Measurements from ENCODE around the gene SH3GLB2. TPM values are rescaled to one million over a fixed set of nuclear protein-coding genes. Genes with fewer than 3 reads are reported as not detected.

Gene SH3GLB2
- total and polyA plus RNA-seq, 9 donors = 45.4 to 80.6 (median 60.0) TPM

DNA sequence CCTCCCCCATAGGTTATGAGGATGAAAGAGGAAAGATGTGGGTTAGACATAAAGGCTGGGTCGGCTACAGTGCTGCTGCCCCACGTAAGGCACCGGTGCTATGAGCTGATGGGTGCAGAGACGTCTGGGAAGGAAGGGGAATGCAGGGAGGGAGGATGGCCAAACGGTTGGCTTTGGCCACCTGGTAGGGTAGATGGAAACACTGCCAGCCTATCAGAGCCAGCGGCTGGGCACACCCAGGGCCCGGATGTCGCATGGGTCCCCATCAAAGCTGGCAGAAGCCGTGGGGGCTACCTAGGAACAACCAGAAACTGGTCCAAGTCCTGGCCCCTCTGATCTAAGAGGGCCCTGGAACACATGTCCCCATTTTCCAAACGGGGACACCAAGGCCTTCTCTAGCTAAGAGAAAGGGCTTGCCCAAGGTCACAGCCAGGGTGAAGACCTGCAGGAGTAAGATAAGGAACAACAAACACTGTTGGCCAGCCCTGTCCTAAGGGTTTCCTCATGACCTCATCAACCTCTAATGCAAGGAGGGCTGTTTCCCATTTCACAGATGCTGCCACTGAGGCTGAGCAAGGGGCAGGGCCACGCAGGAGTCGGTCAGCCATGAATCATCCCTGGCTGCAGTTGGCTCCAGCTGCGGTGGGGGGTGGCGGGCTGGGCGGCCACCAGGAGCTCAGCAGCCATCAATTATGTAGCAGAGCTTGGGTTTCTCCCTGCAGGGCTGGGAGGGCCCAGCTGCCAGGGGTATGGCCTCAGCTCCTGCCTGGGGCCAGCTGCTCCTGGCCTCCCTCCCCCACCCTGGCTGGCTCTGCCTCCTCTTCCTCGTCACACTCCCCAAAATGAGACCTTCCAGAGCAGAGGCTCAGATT lies 4.9 kb downstream of the SH3GLB2 start:
- Histone ChIP-seq H3K36me3 (ENCODE audit: control insufficient read depth, insufficient read depth, low read length) (peaks cover 15% of the 10 kb centered on the region), H3K27ac (ENCODE audit: low read length) (peak overlapping the region; percentile 92), H3K27me3 (ENCODE audit: control insufficient read depth, insufficient read depth, low read length) (no peaks in the 10 kb centered on the region), H3K4me1 (ENCODE audit: control insufficient read depth, insufficient read depth, low read length) (peaks cover 46% of the 10 kb centered on the region), H3K4me3 (ENCODE audit: low read length) (no peak overlapping the region), H3K9me3 (replicated peaks; ENCODE audit: control insufficient read depth, low read depth, low read length) (no peaks in the 10 kb centered on the region)
- 55% methylated on average over 15 of the region's 16 CpGs for WGBS (ENCODE audit: insufficient coverage)
- peak; percentile 86 for DNase-seq

DNA sequence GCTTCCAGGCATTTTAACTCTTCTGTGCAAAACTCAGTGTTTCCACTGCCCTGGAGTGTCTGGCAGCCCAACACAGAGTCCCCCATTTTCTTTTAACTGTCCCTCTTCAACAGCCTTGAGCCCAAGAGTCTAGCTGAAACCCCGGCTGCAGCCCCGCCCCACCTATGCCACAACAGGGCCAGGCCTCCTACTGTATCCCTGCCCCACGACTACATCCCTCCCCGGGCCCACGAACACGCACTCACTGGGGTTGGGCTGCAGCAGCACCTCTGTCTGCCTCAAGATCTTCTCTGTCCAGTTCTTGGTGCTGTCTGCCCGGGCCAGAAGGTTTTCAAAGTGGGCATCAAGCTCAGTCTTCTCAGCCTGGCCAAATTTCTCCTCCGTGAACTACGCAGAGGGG lies 6.1 kb downstream of the SH3GLB2 start:
- peak; percentile 5 for DNase-seq
- H3K4me1 ChIP-seq (ENCODE audit: control insufficient read depth, insufficient read depth, low read length) = peaks cover 39% of the 10 kb centered on the region
- no peak overlapping the region for H3K27ac ChIP-seq (ENCODE audit: low read length)
- no peaks in the 10 kb centered on the region for H3K27me3 ChIP-seq (ENCODE audit: control insufficient read depth, insufficient read depth, low read length)
- no peak overlapping the region for H3K4me3 ChIP-seq (ENCODE audit: low read length)
- peaks cover 15% of the 10 kb centered on the region for H3K36me3 ChIP-seq (ENCODE audit: control insufficient read depth, insufficient read depth, low read length)
- 69% methylated on average over 8 of the region's 9 CpGs for WGBS (ENCODE audit: insufficient coverage)
- H3K9me3 ChIP-seq (replicated peaks; ENCODE audit: control insufficient read depth, low read depth, low read length) = no peaks in the 10 kb centered on the region

DNA sequence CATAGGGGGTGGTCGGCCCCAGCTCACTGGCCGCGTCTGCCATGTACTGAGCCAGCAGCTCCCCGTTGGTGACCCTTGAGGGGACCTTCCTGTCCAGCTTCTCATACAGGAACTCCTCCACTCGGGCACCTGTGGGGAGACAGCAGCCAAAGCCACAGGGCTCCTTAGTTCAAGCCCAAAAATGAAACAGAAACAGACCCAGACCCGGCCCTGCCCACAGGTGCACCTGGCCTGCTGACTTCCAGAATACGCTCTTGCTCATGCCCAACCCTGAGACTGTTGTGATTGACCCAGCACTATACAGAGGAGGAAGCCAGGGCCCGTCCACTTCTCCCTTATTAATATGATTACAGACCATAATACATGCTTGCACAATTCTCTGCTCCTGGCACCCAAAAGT lies 7.0 kb downstream of the SH3GLB2 start:
- 68% methylated on average over 7 of the region's 8 CpGs for WGBS (ENCODE audit: insufficient coverage)
- DNase-seq = no peak
- no peaks in the 10 kb centered on the region for H3K27me3 ChIP-seq (ENCODE audit: control insufficient read depth, insufficient read depth, low read length)
- no peak overlapping the region for H3K27ac ChIP-seq (ENCODE audit: low read length)
- H3K4me3 ChIP-seq (ENCODE audit: low read length) = no peak overlapping the region
- H3K4me1 ChIP-seq (ENCODE audit: control insufficient read depth, insufficient read depth, low read length) = peaks cover 29% of the 10 kb centered on the region
- no peaks in the 10 kb centered on the region for H3K9me3 ChIP-seq (replicated peaks; ENCODE audit: control insufficient read depth, low read depth, low read length)
- H3K36me3 ChIP-seq (ENCODE audit: control insufficient read depth, insufficient read depth, low read length) = peaks cover 15% of the 10 kb centered on the region

DNA sequence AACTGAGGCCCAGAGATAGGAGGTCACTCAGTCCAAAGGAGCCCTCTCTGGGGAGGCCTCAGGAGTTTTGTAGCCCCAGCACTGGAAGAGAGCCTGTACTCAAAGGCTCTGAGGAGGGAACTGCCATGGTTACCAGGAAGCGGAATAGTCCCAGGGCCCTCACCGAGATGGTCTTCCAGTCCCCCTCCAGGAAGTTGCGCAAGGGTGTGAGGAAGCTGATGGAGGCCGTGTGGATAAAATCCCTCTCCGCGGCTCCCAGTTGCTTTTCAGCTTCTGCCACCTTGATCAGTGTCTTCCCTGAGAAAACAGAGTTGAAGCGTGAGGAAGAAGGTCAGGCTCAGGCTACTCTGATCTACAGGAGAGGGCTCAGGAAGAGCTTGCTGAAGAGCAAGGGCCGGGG lies 13.5 kb downstream of the SH3GLB2 start:
- no peak for DNase-seq
- no peaks in the 10 kb centered on the region for H3K27me3 ChIP-seq (ENCODE audit: control insufficient read depth, insufficient read depth, low read length)
- peaks cover 22% of the 10 kb centered on the region for H3K4me1 ChIP-seq (ENCODE audit: control insufficient read depth, insufficient read depth, low read length)
- H3K4me3 ChIP-seq (ENCODE audit: low read length) = no peak overlapping the region
- H3K9me3 ChIP-seq (replicated peaks; ENCODE audit: control insufficient read depth, low read depth, low read length) = no peaks in the 10 kb centered on the region
- no peak overlapping the region for H3K27ac ChIP-seq (ENCODE audit: low read length)
- H3K36me3 ChIP-seq (ENCODE audit: control insufficient read depth, insufficient read depth, low read length) = peaks cover 61% of the 10 kb centered on the region
- WGBS (ENCODE audit: insufficient coverage) = 89% methylated on average over 7 of the region's 8 CpGs

DNA sequence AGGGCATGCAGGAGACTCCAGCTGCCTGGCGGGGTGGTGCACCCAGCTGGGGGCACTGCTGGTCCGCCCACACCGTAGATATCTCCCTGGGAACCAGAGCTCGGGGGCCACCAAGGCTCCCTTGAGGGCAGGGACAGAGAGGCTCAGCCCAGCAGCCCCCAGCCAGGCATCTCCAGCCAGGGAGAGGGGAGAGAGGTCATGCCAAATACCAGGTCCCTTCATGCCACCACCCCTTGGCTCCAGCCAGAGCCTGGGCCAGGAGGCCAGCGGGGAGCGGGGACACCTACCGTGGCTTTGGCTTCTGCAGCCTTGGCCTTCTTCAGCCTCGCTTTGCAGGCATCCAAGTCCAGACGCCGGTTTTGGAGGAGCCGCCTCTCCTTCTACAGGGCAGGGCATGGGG lies 14.0 kb downstream of the SH3GLB2 start:
- Histone ChIP-seq H3K27ac (ENCODE audit: low read length) (no peak overlapping the region), H3K4me3 (ENCODE audit: low read length) (no peak overlapping the region), H3K9me3 (replicated peaks; ENCODE audit: control insufficient read depth, low read depth, low read length) (no peaks in the 10 kb centered on the region), H3K36me3 (ENCODE audit: control insufficient read depth, insufficient read depth, low read length) (peaks cover 62% of the 10 kb centered on the region), H3K27me3 (ENCODE audit: control insufficient read depth, insufficient read depth, low read length) (no peaks in the 10 kb centered on the region), H3K4me1 (ENCODE audit: control insufficient read depth, insufficient read depth, low read length) (peaks cover 22% of the 10 kb centered on the region)
- DNase-seq = no peak
- WGBS (ENCODE audit: insufficient coverage) = 97% methylated on average over 7 of the region's 11 CpGs

DNA sequence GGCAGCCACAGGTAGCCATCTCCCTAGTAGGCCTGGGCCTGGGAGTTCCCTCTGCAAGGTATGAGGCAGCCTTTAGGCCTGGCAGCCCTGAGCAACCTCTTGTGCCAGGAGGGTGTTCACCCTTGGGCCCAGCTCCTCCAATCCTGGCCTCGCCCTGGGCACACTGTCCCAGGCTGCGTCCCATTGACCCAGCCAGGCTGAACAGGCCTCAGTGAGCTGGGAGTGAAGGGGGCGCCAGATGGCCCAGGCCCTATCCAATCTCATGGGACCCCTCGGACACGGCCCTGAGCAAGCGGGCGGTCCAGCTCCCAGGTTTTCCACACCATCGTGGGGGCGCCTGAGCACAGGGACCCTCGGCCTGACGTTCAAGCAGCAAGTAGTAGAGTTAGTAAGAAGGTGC lies 14.5 kb downstream of the SH3GLB2 start:
- WGBS (ENCODE audit: insufficient coverage) = 85% methylated on average over 11 of the region's 11 CpGs
- H3K4me1 ChIP-seq (ENCODE audit: control insufficient read depth, insufficient read depth, low read length) = peaks cover 22% of the 10 kb centered on the region
- H3K27me3 ChIP-seq (ENCODE audit: control insufficient read depth, insufficient read depth, low read length) = no peaks in the 10 kb centered on the region
- H3K36me3 ChIP-seq (ENCODE audit: control insufficient read depth, insufficient read depth, low read length) = peaks cover 63% of the 10 kb centered on the region
- no peaks in the 10 kb centered on the region for H3K9me3 ChIP-seq (replicated peaks; ENCODE audit: control insufficient read depth, low read depth, low read length)
- H3K27ac ChIP-seq (ENCODE audit: low read length) = no peak overlapping the region
- no peak for DNase-seq
- no peak overlapping the region for H3K4me3 ChIP-seq (ENCODE audit: low read length)

DNA sequence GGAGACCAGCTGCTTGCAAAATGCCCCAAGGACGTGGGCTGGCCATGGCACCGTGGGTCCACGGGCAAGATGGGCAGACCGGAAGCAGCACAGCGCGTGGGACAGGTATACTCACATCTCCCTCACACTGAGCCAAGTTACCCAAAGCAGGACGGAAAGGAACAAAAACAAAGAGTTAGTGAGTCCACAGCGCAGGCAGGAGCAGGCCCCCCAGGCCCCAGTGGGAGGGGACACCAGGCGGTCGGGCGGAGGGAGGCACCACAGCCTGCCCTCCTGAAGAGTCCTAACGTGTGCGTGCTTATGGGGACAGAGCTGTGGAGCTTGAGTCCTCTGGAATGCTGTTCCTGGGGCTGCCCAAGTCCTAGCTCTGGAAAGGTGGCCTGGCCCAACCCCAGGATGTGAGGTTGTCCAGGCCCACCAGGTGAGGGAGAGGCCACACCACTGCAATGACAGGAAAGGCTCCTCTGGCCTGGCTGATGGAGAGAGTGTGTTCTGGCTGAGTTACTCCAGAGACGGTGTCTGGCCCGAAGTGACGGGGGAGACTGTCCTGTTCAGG lies 15.2 kb downstream of the SH3GLB2 start:
- Histone ChIP-seq H3K36me3 (ENCODE audit: control insufficient read depth, insufficient read depth, low read length) (peaks cover 69% of the 10 kb centered on the region), H3K4me3 (ENCODE audit: low read length) (no peak overlapping the region), H3K4me1 (ENCODE audit: control insufficient read depth, insufficient read depth, low read length) (peaks cover 22% of the 10 kb centered on the region), H3K9me3 (replicated peaks; ENCODE audit: control insufficient read depth, low read depth, low read length) (no peaks in the 10 kb centered on the region), H3K27ac (ENCODE audit: low read length) (no peak overlapping the region), H3K27me3 (ENCODE audit: control insufficient read depth, insufficient read depth, low read length) (no peaks in the 10 kb centered on the region)
- WGBS (ENCODE audit: insufficient coverage) = 88% methylated on average over 11 of the region's 16 CpGs
- DNase-seq = no peak

DNA sequence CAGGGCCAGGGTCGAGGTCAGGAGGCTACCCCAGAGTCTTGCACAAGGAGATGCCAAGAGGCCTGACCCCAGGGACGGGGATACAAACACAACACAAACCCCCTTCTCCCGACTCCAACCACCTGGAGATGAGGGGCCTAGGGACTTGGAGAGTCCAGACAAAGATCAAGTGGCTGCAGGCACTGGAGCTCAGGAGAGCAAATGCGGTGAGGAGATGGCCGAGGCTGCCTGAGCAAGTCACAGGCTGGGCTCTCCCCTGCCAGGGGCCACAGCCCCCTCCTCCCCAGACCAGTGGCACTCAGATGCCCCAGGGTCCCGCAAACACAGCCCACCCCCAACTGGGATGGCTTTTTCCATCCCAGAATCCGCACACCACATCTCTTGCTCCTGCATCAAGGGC lies 15.8 kb downstream of the SH3GLB2 start:
- 54% methylated on average over 4 of the region's 7 CpGs for WGBS (ENCODE audit: insufficient coverage)
- Histone ChIP-seq H3K36me3 (ENCODE audit: control insufficient read depth, insufficient read depth, low read length) (peaks cover 75% of the 10 kb centered on the region), H3K4me3 (ENCODE audit: low read length) (no peak overlapping the region), H3K4me1 (ENCODE audit: control insufficient read depth, insufficient read depth, low read length) (peaks cover 26% of the 10 kb centered on the region), H3K9me3 (replicated peaks; ENCODE audit: control insufficient read depth, low read depth, low read length) (no peaks in the 10 kb centered on the region), H3K27ac (ENCODE audit: low read length) (peak overlapping the region; percentile 69), H3K27me3 (ENCODE audit: control insufficient read depth, insufficient read depth, low read length) (no peaks in the 10 kb centered on the region)
- DNase-seq = peak; percentile 3

DNA sequence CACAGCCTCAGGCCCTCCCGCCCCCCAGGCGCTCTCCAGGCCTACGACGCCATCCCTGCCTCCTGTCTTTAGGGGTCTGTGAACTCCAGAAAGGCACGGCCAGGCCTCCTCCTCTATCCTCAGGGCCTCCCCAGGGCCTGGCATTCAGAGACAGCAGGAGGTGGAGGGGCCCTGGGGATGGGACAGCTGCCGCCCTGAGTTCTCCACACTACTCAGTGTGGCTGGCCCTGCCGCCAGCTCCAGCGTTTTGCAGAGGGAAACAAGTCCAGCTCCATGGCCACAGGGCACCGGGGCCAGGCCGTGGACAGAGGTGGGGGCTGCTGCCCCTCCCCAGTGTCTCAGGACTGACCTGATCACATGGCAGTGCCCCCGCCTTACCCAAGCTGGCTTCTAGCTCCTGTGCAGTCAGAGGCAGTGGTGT lies 16.4 kb downstream of the SH3GLB2 start:
- no peak for DNase-seq
- 57% methylated on average over 7 of the region's 11 CpGs for WGBS (ENCODE audit: insufficient coverage)

DNA sequence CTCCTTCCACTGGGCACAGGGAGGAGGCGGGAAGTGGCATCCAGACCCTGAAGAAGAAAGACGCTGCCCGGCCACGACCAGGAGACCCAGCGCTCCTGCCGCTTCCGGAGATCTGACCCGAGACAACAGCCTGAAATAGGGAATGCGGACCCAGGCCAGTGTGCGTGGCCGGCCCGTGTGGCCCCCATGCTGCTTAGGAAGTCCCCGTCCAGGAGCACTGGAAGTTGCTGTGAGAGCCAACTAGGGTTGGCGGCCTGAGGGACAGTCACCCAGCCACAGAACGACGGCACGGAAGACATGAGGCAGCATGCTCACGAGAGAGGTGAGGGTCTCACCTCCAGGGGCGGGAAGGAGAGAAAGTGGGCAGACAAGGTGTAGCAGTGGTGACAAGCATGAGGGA lies 17.0 kb downstream of the SH3GLB2 start:
- Histone ChIP-seq H3K27me3 (ENCODE audit: control insufficient read depth, insufficient read depth, low read length) (no peaks in the 10 kb centered on the region), H3K4me1 (ENCODE audit: control insufficient read depth, insufficient read depth, low read length) (peaks cover 36% of the 10 kb centered on the region), H3K27ac (ENCODE audit: low read length) (peak overlapping the region; percentile 69), H3K9me3 (replicated peaks; ENCODE audit: control insufficient read depth, low read depth, low read length) (no peaks in the 10 kb centered on the region), H3K36me3 (ENCODE audit: control insufficient read depth, insufficient read depth, low read length) (peaks cover 85% of the 10 kb centered on the region), H3K4me3 (ENCODE audit: low read length) (no peak overlapping the region)
- WGBS (ENCODE audit: insufficient coverage) = 89% methylated on average over 18 of the region's 19 CpGs
- no peak for DNase-seq

More for the DNA sequence above, 16.4 kb downstream of the SH3GLB2 start:
- no peaks in the 10 kb centered on the region for H3K9me3 ChIP-seq (replicated peaks; ENCODE audit: control insufficient read depth, low read depth, low read length)
- peaks cover 31% of the 10 kb centered on the region for H3K4me1 ChIP-seq (ENCODE audit: control insufficient read depth, insufficient read depth, low read length)
- no peak overlapping the region for H3K4me3 ChIP-seq (ENCODE audit: low read length)
- H3K27ac ChIP-seq (ENCODE audit: low read length) = peak overlapping the region; percentile 69
- no peaks in the 10 kb centered on the region for H3K27me3 ChIP-seq (ENCODE audit: control insufficient read depth, insufficient read depth, low read length)
- peaks cover 79% of the 10 kb centered on the region for H3K36me3 ChIP-seq (ENCODE audit: control insufficient read depth, insufficient read depth, low read length)
